Uterus (tissue), 2 donors: ENCODE measurements around the gene S1PR4.

Experiments
- POLR2A ChIP-seq, 2 donors: fragments of 450-650 bp; IDR thresholded peaks; one replicate each; pipeline ENCODE4 v1.6.1; 2016; ENCODE audit warnings: antibody characterized with exemption in 2 of 2, mild to moderate bottlenecking in 1 of 2, moderate library complexity in 1 of 2
- TF ChIP-seq, protein P1 (sequence below), 4 experiments: fragments of 200-600 bp in 2 of 4; fragments of 450-650 bp in 2 of 4; sonication (generic) in 2 of 4; IDR thresholded peaks; one replicate each; pipeline ENCODE4 v1.5.1; 2016 to 2019; ENCODE audit warnings: antibody characterized with exemption in 4 of 4, mild to moderate bottlenecking in 2 of 4, moderate library complexity in 1 of 4

DNA sequence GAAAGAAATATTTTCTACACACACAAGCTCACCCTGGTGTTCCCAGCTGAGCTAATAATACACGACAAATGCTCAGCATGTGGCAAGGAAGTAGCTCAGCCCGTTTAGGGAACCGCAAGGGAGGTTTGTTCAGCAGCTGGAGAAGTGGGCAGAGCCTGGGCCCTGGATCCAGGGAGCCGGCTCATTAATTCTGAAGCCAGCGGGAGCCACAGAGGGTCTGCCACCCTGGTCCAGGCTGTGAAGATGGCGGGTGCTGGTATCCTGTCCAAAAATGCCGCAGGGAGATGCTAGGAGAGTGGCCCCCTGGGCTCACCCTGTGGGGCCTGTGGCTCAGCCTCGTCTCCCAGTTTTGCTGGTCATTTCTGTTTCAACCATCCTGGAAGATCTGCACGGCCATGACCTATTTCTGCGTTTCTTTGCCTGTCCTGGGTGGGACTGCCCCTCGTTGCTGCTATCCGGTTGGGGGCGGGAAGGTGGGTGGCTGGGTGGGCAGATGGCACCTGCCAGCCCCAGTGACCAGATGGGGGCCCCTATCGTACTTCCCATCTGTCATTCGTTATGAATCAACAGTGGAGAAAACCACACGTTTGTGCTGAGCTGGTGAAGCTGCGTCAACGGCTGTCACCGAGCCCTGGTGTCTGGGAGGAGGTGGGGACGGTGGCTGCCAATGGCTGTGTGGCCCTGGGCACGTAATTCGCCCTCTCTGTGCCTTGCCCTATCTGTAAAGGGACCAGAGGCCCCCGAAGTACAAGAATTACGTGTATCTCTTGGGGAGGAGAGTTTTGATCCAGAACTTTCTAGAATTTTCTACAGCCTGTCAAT, 45.4 kb upstream of the S1PR4 start:
- TF ChIP-seq, protein P1, sequence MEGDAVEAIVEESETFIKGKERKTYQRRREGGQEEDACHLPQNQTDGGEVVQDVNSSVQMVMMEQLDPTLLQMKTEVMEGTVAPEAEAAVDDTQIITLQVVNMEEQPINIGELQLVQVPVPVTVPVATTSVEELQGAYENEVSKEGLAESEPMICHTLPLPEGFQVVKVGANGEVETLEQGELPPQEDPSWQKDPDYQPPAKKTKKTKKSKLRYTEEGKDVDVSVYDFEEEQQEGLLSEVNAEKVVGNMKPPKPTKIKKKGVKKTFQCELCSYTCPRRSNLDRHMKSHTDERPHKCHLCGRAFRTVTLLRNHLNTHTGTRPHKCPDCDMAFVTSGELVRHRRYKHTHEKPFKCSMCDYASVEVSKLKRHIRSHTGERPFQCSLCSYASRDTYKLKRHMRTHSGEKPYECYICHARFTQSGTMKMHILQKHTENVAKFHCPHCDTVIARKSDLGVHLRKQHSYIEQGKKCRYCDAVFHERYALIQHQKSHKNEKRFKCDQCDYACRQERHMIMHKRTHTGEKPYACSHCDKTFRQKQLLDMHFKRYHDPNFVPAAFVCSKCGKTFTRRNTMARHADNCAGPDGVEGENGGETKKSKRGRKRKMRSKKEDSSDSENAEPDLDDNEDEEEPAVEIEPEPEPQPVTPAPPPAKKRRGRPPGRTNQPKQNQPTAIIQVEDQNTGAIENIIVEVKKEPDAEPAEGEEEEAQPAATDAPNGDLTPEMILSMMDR (IDR thresholded peaks at IDR 0.05): no peak
- no peak for TF ChIP-seq POLR2A (IDR thresholded peaks at IDR 0.05)
